OCI-LY1 (cell line): ENCODE data around the gene BAX.

Experiments used
- H2AFZ ChIP-seq: fragments of 200-600 bp; sonication (generic), shearing (Covaris generic); 2 replicates; pipeline ENCODE4 v1.6.0; 2014; ENCODE audit warnings: antibody characterized with exemption, mild to moderate bottlenecking, low read length
- H3F3A ChIP-seq: fragments of 200-600 bp; sonication (generic), shearing (Covaris generic); 2 replicates; pipeline ENCODE4 v1.6.0; 2014; ENCODE audit warnings: mild to moderate bottlenecking, antibody characterized with exemption, low read length, moderate library complexity; ENCODE audit not compliant: insufficient read depth
- H3K27ac ChIP-seq: fragments of 200-600 bp; sonication (generic); 2 replicates; pipeline ENCODE4 v1.5.1; 2014; ENCODE audit warnings: low read length, mixed run types, mild to moderate bottlenecking, low read depth; ENCODE audit not compliant: poor library complexity, severe bottlenecking
- H3K27me3 ChIP-seq: fragments of 200-600 bp; sonication (generic); 2 replicates; pipeline ENCODE4 v1.6.0; 2014; ENCODE audit warnings: antibody characterized with exemption, mild to moderate bottlenecking, low read length, moderate library complexity; ENCODE audit not compliant: insufficient read depth
- H3K36me3 ChIP-seq: fragments of 200-600 bp; sonication (generic); 2 replicates; pipeline ENCODE4 v1.6.1; 2014; ENCODE audit warnings: mild to moderate bottlenecking, antibody characterized with exemption, low read length, moderate library complexity, mixed read lengths; ENCODE audit not compliant: insufficient read depth
- H3K4me1 ChIP-seq: fragments of 200-600 bp; sonication (generic); 2 replicates; pipeline ENCODE4 v1.5.1; 2014; ENCODE audit warnings: mild to moderate bottlenecking, low read length, moderate library complexity; ENCODE audit not compliant: insufficient read depth, severe bottlenecking
- H3K4me2 ChIP-seq: fragments of 200-600 bp; sonication (generic), shearing (Covaris generic); 2 replicates; pipeline ENCODE4 v1.6.1; 2014; ENCODE audit warnings: low read length
- H3K4me3 ChIP-seq: fragments of 200-600 bp; sonication (generic); 2 replicates; pipeline ENCODE4 v1.5.1; 2014; ENCODE audit warnings: low read length, low read depth, mild to moderate bottlenecking, mixed read lengths; ENCODE audit not compliant: poor library complexity, severe bottlenecking
- H3K79me2 ChIP-seq: fragments of 200-600 bp; shearing (Covaris generic); 2 replicates; pipeline ENCODE4 v1.6.1; 2016; ENCODE audit warnings: mixed run types, low read length, mixed read lengths; ENCODE audit not compliant: insufficient read depth
- H3K9ac ChIP-seq: fragments of 200-600 bp; sonication (generic), shearing (Covaris generic); 2 replicates; pipeline ENCODE4 v1.6.1; 2014; ENCODE audit warnings: mild to moderate bottlenecking, low read length, mixed read lengths
- H3K9me2 ChIP-seq: fragments of 200-600 bp; sonication (generic), shearing (Covaris generic); 2 replicates; pipeline ENCODE4 v1.6.1; 2014; ENCODE audit warnings: low read depth, mild to moderate bottlenecking, low read length, mixed read lengths
- H3K9me3 ChIP-seq: fragments of 200-600 bp; shearing (Covaris generic); 2 replicates; pipeline ENCODE4 v1.6.1; 2014; ENCODE audit warnings: low read length, mixed read lengths
- H4K20me1 ChIP-seq: fragments of 200-600 bp; sonication (generic), shearing (Covaris generic); 2 replicates; pipeline ENCODE4 v1.6.0; 2016; ENCODE audit warnings: mild to moderate bottlenecking, low read length; ENCODE audit not compliant: insufficient read depth
- EZH2 ChIP-seq: fragments of 200-600 bp; sonication (generic), shearing (Covaris generic); IDR thresholded peaks from 2 replicates; pipeline ENCODE4 v1.8.0; 2017; ENCODE audit warnings: borderline replicate concordance, mixed run types, mild to moderate bottlenecking, antibody characterized with exemption, low read length, moderate library complexity, mixed read lengths
- TF ChIP-seq, protein P1 (sequence below): fragments of 200-600 bp; sonication (generic), shearing (Covaris generic); IDR thresholded peaks from 2 replicates; pipeline ENCODE4 v1.5.1; 2017; ENCODE audit warnings: mild to moderate bottlenecking, antibody characterized with exemption, low read length, moderate library complexity, mixed read lengths

Gene BAX

DNA sequence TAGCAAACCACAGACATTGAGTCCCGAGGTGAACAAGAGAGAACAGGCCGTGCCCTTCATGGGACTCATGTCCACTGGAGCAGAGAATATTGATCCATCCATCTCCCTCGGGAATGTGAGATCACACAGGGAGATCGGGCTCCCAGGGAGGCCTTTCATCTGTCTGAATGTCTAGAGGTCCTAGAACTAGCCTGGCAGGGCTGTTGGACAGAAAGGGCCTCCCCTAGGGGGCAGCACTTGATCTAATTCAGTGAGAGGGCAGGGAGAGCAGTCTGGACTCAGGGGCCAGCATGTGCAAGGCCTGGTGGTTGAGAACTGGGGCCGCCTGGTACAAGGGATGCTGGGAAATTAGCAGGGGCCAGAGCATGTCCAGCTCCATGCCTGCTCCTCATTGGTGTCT is 43.3 kb downstream of the BAX start:
- H3K4me2 ChIP-seq: no peak overlapping the region
- no peak for TF ChIP-seq EZH2
- TF ChIP-seq, protein P1, sequence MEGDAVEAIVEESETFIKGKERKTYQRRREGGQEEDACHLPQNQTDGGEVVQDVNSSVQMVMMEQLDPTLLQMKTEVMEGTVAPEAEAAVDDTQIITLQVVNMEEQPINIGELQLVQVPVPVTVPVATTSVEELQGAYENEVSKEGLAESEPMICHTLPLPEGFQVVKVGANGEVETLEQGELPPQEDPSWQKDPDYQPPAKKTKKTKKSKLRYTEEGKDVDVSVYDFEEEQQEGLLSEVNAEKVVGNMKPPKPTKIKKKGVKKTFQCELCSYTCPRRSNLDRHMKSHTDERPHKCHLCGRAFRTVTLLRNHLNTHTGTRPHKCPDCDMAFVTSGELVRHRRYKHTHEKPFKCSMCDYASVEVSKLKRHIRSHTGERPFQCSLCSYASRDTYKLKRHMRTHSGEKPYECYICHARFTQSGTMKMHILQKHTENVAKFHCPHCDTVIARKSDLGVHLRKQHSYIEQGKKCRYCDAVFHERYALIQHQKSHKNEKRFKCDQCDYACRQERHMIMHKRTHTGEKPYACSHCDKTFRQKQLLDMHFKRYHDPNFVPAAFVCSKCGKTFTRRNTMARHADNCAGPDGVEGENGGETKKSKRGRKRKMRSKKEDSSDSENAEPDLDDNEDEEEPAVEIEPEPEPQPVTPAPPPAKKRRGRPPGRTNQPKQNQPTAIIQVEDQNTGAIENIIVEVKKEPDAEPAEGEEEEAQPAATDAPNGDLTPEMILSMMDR: peak; percentile 70
- H3K79me2 ChIP-seq: peaks cover 21% of the 10 kb centered on the region
- no peak overlapping the region for H2AFZ ChIP-seq
- H3K9me3 ChIP-seq: no peaks in the 10 kb centered on the region
- H3K27me3 ChIP-seq: no peaks in the 10 kb centered on the region
- H3F3A ChIP-seq: no peaks in the 10 kb centered on the region
- no peaks in the 10 kb centered on the region for H3K9me2 ChIP-seq
- H4K20me1 ChIP-seq: no peaks in the 10 kb centered on the region
- H3K4me3 ChIP-seq: no peak overlapping the region
- H3K4me1 ChIP-seq: peaks cover 20% of the 10 kb centered on the region
- no peak overlapping the region for H3K9ac ChIP-seq
- peaks cover 27% of the 10 kb centered on the region for H3K36me3 ChIP-seq
- H3K27ac ChIP-seq: no peak overlapping the region

DNA sequence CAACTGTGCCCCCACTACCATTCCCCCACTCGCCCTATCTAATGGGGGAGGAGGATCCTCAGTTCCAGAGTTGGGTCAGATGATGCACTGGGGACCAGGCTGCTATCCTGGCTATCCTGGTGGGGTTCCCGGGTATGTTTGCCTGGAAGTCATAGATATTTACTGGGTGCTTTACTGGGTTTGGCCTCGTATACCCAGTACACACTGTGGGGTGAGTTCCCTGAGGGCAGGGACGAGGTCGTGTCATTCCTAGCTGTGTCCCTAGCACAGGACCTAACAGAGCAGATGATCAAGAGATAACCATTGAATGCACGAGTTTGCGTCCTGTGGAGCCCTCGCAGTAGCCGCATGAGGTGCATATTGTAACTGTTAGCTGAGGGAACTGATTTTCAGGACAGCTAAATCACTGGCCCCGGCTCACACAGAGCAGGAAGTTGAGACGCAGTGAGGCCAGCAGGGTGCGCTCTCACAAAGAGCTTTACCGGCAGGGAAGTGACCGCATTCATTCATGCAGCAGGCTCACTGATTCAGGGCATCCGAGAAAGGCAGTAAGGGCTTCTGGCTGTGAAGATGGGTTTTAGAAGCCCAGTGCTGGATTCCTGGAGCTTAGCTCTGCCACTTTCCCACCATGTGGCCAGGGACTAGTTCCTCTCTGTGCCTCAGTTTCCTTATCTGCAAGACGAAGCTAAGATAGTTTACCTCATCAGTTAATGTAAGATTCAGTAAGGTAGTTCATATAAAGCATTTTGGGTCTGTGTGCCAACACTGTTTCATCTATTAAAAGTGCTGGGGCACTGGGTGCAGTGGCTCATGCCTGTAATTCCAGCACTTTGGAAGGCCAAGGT is 45.0 kb downstream of the BAX start:
- Histone ChIP-seq H3K4me3 (no peak overlapping the region), H4K20me1 (no peaks in the 10 kb centered on the region), H3K9me2 (no peaks in the 10 kb centered on the region), H2AFZ (no peak overlapping the region), H3K36me3 (peaks cover 44% of the 10 kb centered on the region), H3K27ac (no peak overlapping the region), H3F3A (no peaks in the 10 kb centered on the region), H3K9me3 (no peaks in the 10 kb centered on the region), H3K4me1 (peaks cover 13% of the 10 kb centered on the region), H3K27me3 (no peaks in the 10 kb centered on the region), H3K4me2 (no peak overlapping the region), H3K79me2 (peaks cover 12% of the 10 kb centered on the region; the same call in 1 of the 2 replicates), H3K9ac (no peak overlapping the region)
- TF ChIP-seq EZH2: no peak
- TF ChIP-seq, protein P1: peak; percentile 83

DNA sequence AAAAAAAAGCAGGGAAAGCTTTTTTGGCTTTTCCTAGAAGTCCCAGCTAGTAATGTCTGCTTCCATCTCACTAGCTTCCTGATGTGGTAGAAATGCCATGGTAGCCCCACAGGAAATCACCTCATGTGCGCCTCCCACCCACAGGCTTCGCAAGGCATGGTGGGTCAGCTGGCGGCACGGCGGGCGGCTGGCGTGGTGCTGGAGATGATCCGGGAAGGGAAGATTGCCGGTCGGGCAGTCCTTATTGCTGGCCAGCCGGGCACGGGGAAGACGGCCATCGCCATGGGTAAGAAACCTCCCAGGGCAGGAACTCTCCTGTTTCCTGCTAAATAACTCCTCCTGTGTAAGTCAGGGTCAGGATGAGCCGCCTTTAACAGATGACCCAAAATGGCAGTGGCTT is 49.5 kb downstream of the BAX start:
- Histone ChIP-seq H2AFZ (no peak overlapping the region), H3K4me2 (no peak overlapping the region), H3K9me3 (no peaks in the 10 kb centered on the region), H3K27ac (no peak overlapping the region), H4K20me1 (no peaks in the 10 kb centered on the region), H3F3A (no peaks in the 10 kb centered on the region), H3K9me2 (no peaks in the 10 kb centered on the region), H3K27me3 (no peaks in the 10 kb centered on the region), H3K4me3 (no peak overlapping the region), H3K4me1 (peaks cover 5% of the 10 kb centered on the region), H3K36me3 (peaks cover 74% of the 10 kb centered on the region), H3K79me2 (no peaks in the 10 kb centered on the region), H3K9ac (no peak overlapping the region)
- TF ChIP-seq, protein P1: no peak
- TF ChIP-seq EZH2: no peak
